Activated CD4-positive, alpha-beta T cell treated with anti-CD3 and anti-CD28 coated beads, Interleukin-2, amount 50 U/mL, for 16 hours (primary cell): ENCODE measurements around the gene GTPBP4.
"Not testable (repeated sequence)": the region's sequence is repeated elsewhere in the genome, so short reads cannot be mapped to it uniquely, and the experiment has no call there.

Source experiments
- DNase-seq: peaks from one replicate; pipeline ENCODE4 v3.0.0-alpha.2; 2020

GTPBP4 gene

GRCh38 chr10:1061930-1062774 is 73.9 kb downstream of the GTPBP4 start:
- DNase-seq, result no peak

- DNase-seq, result no peak
Observed at GRCh38 chr10:1063232-1063865, 75.1 kb downstream of the GTPBP4 start.

GRCh38 chr10:1064964-1065247 is 76.7 kb downstream of the GTPBP4 start:
- no peak for DNase-seq

- not testable (repeated sequence) for DNase-seq
Observed at GRCh38 chr10:1066734-1067133, 78.5 kb downstream of the GTPBP4 start.

GRCh38 chr10:1068380-1069361 is 80.4 kb downstream of the GTPBP4 start:
- DNase-seq, result no peak
